Ovary (tissue), 3 donors: ENCODE results near the gene HTN1.

ENCODE experiments used
- EP300 ChIP-seq: sonication (generic); formaldehyde crosslinking; IDR thresholded peaks from one replicate; pipeline ENCODE4 v1.6.1; 2017; ENCODE audit warnings: antibody characterized with exemption
- POLR2A ChIP-seq: fragments of 450-650 bp; IDR thresholded peaks from one replicate; pipeline ENCODE4 v1.6.1; 2017; ENCODE audit warnings: antibody characterized with exemption, mild to moderate bottlenecking, moderate library complexity
- TF ChIP-seq, protein P1 (sequence below), 3 donors: fragments of 450-650 bp in 2 of 3; fragments of 200-600 bp in 1 of 3; IDR thresholded peaks; one replicate each; pipeline versions ENCODE4 v1.5.1 to v1.8.0; 2016 to 2022; ENCODE audit warnings: antibody characterized with exemption in 3 of 3, mild to moderate bottlenecking in 1 of 3
- donor health status: DM: no; HTN: no; CAD: no.

DNA sequence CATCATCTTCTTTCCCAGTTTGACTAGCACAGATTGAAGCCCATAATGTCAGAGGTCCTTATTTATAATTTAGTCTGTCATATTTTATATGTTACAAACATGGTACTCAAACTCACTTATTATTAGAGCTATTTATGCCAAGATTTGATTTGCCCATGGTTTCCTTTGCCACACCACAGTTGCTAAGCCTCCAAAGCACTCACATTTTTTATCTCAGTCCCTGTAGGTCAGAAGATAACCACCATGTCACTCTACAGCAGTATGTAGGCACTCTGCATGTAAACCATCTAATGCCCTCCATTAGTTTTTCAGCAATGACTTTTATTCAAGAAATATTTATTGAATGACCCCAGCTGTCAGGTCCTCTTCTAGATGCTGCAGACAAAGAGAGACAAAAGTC is 47.7 kb upstream of the HTN1 start:
- TF ChIP-seq, protein P1, sequence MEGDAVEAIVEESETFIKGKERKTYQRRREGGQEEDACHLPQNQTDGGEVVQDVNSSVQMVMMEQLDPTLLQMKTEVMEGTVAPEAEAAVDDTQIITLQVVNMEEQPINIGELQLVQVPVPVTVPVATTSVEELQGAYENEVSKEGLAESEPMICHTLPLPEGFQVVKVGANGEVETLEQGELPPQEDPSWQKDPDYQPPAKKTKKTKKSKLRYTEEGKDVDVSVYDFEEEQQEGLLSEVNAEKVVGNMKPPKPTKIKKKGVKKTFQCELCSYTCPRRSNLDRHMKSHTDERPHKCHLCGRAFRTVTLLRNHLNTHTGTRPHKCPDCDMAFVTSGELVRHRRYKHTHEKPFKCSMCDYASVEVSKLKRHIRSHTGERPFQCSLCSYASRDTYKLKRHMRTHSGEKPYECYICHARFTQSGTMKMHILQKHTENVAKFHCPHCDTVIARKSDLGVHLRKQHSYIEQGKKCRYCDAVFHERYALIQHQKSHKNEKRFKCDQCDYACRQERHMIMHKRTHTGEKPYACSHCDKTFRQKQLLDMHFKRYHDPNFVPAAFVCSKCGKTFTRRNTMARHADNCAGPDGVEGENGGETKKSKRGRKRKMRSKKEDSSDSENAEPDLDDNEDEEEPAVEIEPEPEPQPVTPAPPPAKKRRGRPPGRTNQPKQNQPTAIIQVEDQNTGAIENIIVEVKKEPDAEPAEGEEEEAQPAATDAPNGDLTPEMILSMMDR (IDR thresholded peaks at IDR 0.05) = no peak
- TF ChIP-seq POLR2A (no peak), EP300 (no peak)
